GM18858 (cell line): ENCODE data around the gene SKA1.

Experiments
- ATAC-seq: cut with Tn5 transposase; IDR thresholded peaks from one replicate; pipeline ENCODE4 v1.9.1; 2021; ENCODE audit not compliant: unreplicated experiment

The SKA1 gene, protein sequence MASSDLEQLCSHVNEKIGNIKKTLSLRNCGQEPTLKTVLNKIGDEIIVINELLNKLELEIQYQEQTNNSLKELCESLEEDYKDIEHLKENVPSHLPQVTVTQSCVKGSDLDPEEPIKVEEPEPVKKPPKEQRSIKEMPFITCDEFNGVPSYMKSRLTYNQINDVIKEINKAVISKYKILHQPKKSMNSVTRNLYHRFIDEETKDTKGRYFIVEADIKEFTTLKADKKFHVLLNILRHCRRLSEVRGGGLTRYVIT

DNA sequence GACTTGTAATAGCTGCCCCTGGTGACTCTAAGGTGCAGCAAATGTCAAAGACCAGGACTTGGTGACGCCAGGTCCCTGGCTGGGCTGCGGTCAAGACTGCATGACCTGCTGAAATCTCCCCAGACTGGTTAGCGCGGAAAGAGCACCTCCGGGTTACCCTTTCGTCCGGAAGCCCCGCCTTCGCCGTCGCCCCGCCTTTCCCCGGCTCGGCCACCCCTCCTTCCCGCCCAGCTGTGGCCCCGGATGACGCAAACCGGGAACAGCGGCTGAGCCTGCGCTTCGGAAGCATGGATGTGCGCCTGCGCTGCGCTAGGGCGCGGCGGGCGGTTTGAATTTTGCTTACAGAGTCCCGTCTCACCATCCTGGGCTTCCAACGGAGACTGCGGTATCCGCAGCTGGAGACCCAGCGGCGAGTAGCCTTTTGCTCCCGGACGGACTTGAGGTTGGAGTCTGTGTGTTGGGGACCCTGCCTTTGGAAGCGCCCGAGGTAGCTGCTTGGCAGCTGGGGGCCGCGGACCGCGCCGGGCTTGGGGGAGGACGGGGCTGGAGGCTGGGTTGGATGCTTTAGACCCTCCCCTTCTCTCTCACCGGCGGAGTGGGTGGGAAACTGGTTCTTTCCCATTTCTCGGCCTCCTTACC, at the start of gene SKA1:
SKA1 (plus strand) TSS at position 294 of the 639 bp plus-strand sequence. CDS start 785 bp downstream, outside the sequence.
- peak; percentile 79 for ATAC-seq

DNA sequence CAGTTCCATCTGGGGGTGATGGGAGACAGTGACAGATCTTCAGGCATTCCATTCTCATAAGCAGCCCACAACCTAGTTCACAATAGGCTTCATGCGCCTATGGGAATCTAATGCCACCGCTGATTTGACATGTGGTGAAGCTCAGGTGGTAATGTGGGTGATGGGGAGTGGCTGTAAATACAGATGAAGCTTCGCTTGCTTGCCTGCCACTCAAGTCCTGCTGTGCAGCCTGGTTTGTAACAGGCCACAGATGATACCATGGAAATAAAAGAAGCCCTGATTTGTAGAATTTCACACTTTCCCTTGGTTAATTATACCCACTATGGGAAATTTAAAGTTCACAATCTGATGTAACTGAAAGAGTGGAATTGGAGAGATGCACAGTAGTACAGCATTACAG, 46.9 kb upstream of the SKA1 start:
- no peak for ATAC-seq

DNA sequence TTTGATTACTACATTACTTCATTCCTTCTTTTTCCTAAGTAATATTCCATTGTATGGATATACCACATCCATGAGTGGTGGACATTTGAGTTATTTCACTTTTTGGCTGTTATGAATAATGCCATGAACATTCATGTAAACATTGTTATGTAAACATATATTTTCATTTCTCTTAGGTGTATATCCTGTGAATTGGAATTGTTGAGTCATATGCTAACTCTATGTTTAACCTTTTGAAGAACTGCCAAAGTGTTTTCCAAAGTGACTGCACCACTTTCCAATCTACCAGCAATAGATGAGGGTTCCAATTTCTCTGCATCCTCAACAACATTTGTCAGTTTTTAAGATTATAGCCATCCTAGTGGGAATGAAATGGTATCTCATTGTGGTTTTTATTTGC, 44.7 kb upstream of the SKA1 start:
- ATAC-seq, result no peak

DNA sequence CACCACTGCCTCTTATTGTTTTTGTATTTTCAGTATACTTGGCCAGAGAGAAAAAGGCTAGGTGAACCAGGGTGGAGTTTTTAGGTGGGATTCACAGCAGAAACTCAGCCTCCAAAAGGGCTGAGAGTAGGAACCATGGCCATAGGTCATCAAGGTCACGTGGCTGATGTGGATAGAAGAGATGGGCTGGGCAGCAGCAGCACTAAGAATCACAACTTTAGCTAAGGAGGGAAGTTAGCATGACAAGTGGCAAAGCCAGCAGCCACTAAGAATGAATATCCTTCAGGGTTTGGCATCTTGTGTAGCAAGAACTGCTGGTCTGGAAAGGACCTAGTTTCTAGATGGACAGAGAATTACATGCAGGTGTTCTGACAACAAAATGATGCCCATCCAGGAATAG, 43.2 kb upstream of the SKA1 start:
- no peak for ATAC-seq

DNA sequence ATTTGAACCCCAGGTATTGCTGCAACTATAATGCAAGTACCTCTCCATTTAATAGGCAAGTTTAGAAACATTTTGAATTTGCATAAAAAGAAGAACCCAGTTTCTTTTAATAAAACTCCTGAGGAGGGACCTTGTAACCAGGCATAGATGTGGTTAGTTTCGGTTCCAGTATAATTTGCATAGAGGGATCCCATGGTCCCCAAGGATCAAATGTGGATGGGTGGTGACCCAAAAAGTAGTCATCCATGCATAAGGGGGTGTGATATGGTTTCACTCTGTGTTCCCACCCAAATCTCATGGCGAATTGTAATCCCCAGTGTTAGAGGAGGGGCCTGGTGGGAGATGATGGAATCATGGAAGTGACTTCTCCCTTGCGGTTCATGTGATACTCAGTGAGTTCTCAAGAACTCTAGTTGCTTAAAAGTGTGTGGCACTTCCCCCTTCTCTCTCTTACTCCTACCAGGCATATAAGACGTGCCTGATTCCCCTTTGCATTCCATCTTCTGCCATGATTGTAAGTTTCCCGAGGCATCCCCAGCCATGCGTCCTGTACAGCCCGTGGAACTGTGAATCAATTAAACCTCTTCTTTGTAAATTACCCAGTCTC, 40.2 kb upstream of the SKA1 start:
- no peak for ATAC-seq

DNA sequence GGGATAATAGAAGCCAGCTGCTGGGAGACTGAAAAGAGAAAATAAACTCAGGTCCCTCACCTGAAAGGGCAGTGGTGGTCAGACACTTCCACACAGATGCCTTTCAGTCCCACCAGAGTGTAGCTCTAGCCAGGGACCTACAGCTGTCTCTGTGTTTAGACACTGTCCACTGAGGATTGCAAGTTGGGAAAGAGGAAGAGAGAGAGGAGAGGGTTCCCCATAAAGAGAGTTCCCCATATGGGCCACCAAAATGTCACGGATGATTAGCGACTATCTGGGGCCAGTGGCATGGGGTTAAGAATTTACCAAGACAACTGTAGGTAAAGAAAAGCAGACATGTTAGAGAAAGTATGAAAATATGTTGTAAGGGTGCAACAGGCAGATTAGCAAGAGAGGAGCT, 36.7 kb upstream of the SKA1 start:
- ATAC-seq, result no peak

DNA sequence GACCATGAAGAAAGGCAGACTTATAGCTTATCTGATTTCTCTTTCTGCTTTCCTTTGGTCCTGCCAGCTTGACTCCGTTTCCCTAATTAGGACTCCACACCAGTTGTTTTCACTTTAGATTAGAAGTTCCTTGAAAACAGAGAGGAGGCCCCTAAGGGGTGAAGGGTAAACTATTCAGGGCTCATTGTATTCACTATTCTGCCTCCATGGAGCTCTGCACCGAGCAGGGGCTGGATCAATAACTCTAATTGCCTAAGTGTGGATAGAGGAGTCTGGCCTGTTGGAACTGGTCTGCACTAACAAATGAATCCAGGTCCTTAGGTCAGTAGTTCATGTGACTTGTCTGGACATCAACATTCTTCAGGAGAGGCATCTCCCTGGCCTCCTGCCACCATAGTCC, 36.1 kb upstream of the SKA1 start:
- no peak for ATAC-seq

DNA sequence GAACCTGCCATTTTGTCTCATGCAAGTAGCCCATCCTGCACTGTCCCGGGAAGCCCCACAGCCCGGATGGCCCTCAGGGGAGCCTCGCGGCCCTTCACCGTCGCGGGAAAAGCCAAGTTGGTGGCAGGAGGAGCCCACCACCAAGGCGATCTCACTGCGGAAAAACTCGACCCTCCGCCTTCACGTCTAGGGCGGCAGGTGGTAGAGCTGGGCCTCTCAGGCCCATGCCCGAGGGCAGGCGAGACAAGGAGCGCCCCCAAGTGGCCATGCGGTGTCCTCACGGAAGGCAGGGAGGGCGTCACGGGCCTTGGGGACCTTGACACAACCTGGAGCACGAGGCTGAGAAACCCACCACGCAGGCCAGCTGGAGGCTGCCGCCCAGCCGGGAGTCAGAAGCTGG, 34.8 kb upstream of the SKA1 start:
- ATAC-seq, result no peak

DNA sequence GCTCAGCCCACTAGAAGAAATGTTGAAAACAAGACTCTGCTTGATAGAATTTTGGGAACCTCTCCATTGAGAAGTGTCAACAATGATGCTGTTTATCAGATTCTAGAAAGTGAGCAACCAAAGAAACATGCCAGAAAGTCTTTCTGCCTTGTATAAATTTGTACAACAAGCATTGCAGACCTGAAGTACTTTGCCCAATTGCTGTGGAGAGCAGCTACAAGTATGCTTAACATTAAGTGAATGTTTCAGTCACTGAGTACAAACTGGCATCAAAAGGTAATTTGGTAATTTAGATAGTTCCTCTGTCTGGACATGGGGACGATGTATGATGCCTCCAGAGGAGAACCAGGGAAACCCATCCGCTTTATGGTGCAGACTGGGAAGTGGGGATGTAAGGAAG, 33.4 kb upstream of the SKA1 start:
- ATAC-seq, result no peak

DNA sequence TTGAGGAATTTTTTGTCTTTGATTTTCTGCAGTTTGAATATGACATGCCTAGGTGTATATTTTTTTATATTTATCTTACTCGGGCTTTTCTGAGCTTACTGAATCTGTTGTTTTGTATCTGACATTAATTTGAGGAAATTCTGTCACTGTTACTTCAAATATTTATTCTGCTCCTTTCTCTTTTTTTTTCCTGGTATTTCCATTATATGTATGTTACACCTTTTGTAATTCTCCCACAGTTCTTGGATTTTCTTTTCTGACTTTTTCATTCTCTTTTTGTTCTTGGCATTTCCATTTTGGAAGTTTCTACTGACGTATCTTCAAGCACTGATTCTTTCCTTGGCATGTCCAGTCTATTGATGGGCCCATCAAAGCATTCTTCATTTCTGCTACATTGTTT, 24.1 kb upstream of the SKA1 start:
- ATAC-seq, result no peak

DNA sequence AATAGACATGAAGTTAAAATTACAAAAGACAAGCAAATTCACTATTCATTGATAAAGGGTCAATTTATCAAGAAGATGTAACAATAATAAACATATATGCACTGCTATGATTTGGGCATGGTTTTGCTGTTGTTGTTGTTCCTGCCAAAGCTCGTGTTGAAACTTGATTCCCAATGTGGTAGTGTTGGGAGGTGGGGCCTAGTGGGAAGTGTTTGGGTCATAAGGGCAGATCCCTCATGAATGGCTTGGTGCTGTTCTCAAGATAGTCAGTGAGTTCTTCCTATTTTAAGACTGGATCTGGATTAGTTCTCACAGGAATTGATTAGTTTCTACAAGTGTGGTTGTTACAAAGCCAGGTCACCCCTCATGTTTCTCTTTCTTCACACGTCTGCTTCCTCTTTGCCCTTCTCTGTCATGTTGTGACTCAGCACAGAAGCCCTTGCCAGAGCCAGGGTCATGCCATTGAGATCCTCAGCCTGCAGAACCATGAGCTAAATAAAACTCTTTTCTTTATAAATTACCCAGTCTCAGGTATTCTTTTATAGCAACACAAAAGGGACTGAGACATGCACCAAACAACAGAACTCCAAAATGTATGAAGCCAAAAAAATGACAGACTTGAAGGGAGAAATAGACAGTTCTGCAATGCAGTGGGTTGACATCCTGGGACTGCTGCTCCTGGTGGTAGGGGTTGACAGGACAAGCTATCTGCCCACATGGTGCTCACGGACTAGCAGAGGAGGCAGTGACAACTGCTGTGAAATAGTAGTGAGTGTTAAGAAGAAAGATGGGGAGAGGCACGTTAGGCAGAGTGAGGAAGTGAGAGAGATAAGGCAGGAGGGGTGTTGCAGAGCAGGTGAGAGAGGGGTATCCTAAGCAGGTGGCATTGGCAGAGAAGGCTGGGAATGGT, 18.6 kb upstream of the SKA1 start:
- ATAC-seq, result peak; percentile 55

DNA sequence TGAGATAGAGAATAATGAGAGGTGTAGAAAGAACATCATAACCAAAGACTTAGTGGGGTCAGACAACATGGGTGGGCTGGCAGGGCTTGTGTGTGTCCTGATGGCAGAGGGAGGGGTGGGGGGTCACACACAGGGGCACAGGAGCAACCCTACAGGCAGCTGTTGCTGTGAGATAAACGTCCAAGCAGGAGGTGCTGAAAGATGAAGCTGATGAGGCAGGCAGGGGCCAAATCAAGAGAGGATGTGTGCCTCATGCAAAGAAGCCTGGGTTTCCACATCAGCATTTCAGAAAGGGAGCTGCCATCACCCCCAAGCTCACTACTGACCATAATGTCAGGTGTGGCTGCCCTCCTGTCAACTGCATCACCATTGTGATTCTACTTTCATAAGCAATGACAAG, 16.0 kb upstream of the SKA1 start:
- ATAC-seq, result no peak

DNA sequence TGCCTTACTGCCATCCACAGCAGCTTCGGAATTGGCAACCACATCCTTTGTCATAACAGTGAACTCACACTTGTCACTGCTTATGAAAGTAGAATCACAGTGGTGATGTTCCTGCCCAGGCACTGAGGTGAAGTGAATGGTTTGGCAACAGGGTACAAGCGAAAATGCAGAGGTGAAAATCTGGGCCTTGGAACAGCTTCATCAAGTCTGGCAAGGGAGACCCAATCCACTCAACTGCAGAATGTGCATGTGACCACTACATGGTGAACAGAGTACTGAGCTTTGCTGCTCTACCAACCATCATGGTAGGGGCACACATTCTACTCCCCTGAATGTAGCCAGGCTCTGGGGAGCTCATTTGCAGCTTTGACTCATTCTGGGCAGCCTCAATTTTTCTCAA, 15.0 kb upstream of the SKA1 start:
- no peak for ATAC-seq

DNA sequence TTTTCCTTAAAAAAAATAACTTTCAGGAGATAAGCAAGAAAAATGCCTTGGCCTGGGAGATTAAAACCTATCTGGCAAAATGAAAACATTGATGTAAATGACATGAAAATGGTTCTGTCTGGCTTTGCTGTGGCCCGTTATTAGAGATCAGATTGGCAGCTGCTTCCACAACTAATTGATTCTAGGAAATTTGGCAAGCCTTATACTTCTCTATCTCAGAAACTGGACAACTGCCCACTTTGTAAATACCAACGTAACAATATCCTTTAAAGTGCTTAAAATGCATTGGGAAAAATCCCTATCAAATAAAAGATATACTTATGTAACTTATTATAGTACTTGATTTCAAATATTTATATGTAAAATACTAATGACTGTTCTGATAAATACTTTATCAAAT, 14.2 kb upstream of the SKA1 start:
- ATAC-seq, result no peak

DNA sequence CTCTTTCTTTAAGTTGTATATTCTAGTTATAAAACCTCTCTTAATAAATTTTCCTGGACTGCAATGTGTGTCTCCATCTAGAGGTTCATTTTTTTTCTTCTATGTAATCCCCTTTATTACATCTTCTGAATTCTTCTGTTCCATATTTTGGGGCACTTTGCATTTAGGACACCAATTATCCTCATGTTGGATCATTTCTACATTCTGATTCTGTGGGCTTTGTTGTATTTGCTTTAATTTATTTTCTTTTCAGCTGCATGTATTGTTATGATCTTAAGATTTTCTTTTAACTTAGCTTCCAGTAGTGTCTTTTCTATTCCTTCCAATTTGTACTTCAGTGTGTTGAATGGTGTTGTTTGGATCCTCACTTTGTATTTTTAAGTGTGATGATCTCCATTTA, 5.2 kb upstream of the SKA1 start:
- no peak for ATAC-seq

DNA sequence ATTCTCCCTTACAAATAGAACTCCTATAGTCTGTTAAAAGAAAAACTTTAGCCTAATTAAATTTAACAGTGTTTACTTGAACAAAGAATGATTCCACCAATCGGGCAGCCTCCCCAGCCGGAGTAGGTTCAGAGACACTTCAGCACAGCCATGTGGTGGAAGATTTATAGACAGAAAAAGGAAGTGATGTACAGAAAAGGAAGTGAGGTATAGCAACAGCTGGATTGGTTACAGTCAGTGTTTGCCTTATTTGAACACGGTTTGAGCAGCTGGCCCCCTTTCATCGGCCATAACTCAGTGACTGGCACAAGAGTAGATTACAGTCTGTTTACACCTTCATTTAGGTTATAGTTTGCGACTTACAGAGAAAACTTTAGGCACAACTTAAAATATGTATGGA, 2.1 kb upstream of the SKA1 start:
- no peak for ATAC-seq

DNA sequence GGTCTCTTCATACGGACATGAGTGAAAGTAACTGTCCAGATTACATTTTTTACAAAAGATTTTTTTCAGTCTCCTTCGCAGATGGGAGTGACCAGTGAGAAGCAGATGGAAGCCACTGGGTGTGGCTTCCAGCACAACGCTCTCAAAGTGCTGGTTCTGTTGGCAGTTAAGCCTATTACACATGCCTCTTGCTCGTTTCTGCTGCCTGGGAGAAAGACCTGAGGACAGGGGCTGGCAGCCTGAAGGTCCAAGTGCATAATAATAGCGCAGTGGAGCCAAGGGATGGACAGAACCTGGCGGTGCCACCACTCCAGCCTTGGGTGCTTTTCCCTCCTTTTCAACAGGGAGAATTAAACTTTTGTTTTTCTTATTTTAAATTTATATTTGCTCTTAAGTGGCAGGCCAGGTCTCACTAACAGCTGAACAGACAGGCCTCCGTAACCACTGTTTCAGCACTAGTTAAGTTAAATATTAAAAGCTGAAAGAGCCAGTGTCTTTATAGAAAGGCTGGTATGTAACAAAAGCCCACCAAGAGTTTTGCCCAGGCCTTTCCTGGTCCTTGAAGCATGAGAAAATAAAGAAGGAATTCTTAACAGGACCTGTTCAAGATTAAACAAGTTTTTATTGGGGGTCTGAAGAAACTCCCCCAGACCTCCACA, 1.2 kb upstream of the SKA1 start:
- no peak for ATAC-seq

DNA sequence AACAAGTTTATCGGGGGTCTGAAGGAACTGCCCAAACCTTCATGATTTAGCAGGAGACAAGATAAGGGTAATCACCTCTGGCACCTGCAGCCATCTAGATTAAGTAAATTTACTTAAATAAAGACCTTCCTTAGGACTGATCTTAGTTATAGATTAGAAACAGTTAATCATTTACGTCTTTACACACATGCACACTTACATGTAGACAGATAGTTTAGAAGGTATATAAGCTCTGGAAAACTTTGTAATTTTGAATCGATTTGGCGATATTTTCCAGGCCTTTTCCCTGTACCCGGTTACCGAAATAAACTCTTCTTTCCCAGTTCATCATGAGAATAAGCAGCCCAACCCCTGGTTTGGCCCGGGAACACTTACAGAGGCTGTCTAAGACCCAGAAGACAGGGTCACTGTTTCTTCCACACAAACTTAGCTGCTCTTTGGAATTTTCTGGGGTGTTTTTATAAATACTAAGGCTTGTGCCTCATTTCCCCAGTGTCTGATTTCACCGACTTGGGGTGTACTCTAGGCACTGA, 560 bp upstream of the SKA1 start:
- ATAC-seq, result no peak

DNA sequence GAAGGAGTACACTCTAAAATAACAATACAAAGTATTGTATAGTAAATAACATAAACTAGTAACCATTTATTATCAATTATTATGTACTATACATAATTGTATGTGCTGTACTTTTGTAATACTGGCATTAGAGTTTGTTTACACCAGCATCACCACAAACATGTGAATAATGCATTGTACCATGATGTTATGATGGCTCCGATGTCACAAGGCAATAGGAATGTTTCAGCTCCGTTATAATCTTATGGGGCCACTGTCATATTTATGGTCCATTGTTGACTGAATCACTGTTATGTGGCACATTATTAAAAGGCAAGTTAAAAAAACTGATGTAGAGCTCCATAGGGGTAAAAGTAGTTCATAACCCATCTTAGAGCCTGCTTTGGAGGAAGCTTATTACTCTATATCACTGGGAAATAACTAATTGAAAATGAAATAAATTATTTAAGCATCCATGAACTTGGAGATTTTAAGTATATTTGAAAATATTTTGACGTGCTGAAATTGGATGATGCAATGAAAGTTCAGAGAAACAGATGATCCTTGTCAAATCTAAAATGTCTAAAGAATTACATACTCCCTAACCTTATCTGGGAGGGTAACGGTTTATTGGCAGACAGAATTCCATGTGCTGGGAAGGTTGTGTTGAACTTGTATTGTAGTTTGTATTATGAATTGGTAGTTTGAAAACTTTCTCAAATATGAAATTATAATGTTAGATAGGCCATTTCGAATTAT, 2.4 kb downstream of the SKA1 start:
- no peak for ATAC-seq

DNA sequence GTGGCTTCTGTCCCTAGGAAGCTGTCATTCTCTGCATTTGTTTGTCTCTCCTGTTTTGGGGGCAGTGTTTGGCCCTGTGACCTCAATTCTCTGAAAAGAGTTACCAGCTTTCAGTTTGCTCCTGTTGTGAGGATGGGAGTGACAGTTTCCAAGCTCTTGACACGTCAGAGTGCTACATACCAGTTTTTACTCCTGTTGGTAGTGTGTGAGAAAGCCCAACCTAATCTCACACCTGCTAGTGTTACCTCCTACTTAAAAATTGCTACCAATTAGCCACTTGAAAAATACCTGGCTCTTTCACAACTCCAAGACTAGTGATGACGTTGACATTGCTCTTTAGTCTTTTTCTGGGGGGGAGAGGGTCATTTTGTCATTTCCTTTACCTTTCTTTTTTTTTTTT, 14.1 kb downstream of the SKA1 start:
- ATAC-seq, result no peak
